Loucy (cell line): ENCODE data around the gene PUDP.
A peak's percentile ranks its signal among the peaks of the same experiment; 100 is the strongest.

Experiments
- H2AFZ ChIP-seq: fragments of 200-600 bp; sonication (generic); 2 replicates; pipeline ENCODE4 v1.6.0; 2016; ENCODE audit warnings: antibody characterized with exemption, mild to moderate bottlenecking, low read length, moderate library complexity
- H3F3A ChIP-seq: fragments of 200-600 bp; 2 replicates; pipeline ENCODE4 v1.6.0; 2016; ENCODE audit warnings: antibody characterized with exemption, low read depth, mild to moderate bottlenecking
- H3K27me3 ChIP-seq: fragments of 200-600 bp; sonication (generic); 2 replicates; pipeline ENCODE4 v1.6.1; 2014; ENCODE audit warnings: low read length, mild to moderate bottlenecking; ENCODE audit not compliant: insufficient read depth, poor library complexity, severe bottlenecking
- H3K36me3 ChIP-seq: fragments of 200-600 bp; sonication (generic); 2 replicates; pipeline ENCODE4 v1.6.1; 2016; ENCODE audit warnings: low read length; ENCODE audit not compliant: insufficient read depth
- H3K4me1 ChIP-seq: fragments of 200-600 bp; sonication (generic); 2 replicates; pipeline ENCODE4 v1.5.1; 2014; ENCODE audit warnings: low read length, mild to moderate bottlenecking; ENCODE audit not compliant: insufficient read depth, poor library complexity, severe bottlenecking
- H3K4me2 ChIP-seq: fragments of 200-600 bp; sonication (generic); 2 replicates; pipeline ENCODE4 v1.6.0; 2014; ENCODE audit warnings: antibody characterized with exemption, low read length, low read depth, mild to moderate bottlenecking; ENCODE audit not compliant: poor library complexity, severe bottlenecking
- H3K4me3 ChIP-seq: fragments of 200-600 bp; sonication (generic); 2 replicates; pipeline ENCODE4 v1.5.1; 2014; ENCODE audit warnings: low read length, mild to moderate bottlenecking, mixed read lengths; ENCODE audit not compliant: poor library complexity, severe bottlenecking
- H3K79me2 ChIP-seq: fragments of 200-600 bp; sonication (generic); 2 replicates; pipeline ENCODE4 v1.6.1; 2014; ENCODE audit warnings: low read length; ENCODE audit not compliant: insufficient read depth
- H3K9ac ChIP-seq: fragments of 200-600 bp; sonication (generic); 2 replicates; pipeline ENCODE4 v1.6.0; 2014; ENCODE audit warnings: mild to moderate bottlenecking, low read depth, low read length, moderate library complexity; ENCODE audit not compliant: poor library complexity, severe bottlenecking
- H3K9me2 ChIP-seq: fragments of 200-600 bp; sonication (generic); replicated peaks from 2 replicates; pipeline ENCODE4 v1.6.1; 2016; ENCODE audit warnings: low read depth, low read length, mixed read lengths
- H3K9me3 ChIP-seq: fragments of 200-600 bp; sonication (generic); 2 replicates; pipeline ENCODE4 v1.6.1; 2014; ENCODE audit warnings: mild to moderate bottlenecking, antibody characterized with exemption, low read length, low read depth; ENCODE audit not compliant: insufficient read depth
- H4K20me1 ChIP-seq: fragments of 200-600 bp; sonication (generic); 2 replicates; pipeline ENCODE4 v1.6.0; 2014; ENCODE audit warnings: antibody characterized with exemption, low read length, mild to moderate bottlenecking; ENCODE audit not compliant: insufficient read depth, poor library complexity, severe bottlenecking
- EZH2phosphoT487 ChIP-seq: fragments of 200-600 bp; IDR thresholded peaks from 2 replicates; pipeline ENCODE4 v1.6.1; 2018; ENCODE audit warnings: antibody characterized with exemption, mild to moderate bottlenecking, moderate library complexity, borderline replicate concordance
- TF ChIP-seq, protein P1 (sequence below): fragments of 200-600 bp; sonication (generic); conservative IDR thresholded peaks from 2 replicates; pipeline ENCODE4 v1.5.1; 2014; ENCODE audit warnings: mild to moderate bottlenecking, antibody characterized with exemption, low read length

PUDP gene

DNA sequence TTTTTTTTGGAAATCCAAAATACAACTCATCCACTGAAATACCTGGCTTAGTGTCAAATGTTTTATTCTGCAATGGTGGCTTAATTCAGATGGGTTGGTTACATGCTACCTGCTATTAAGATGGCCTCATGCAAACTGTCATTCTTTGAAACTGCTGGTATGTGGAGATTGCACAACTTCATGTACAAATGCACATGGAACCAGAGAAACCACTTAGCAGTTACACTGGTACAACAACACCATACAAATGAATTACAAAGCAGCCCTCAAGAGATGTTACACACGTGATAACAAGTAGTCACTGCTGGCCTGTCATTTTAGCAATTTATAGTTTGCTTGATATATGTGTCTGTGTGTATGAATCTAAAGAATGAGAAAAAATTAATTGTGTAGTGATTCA lies 85.0 kb downstream of the PUDP start:
- no peaks in the 10 kb centered on the region for H3K79me2 ChIP-seq
- H3K9ac ChIP-seq: no peak overlapping the region
- H3K4me2 ChIP-seq: no peak overlapping the region
- H3K4me1 ChIP-seq: peaks cover 10% of the 10 kb centered on the region
- peaks cover 5% of the 10 kb centered on the region; the same call in 1 of the 2 replicates for H3K36me3 ChIP-seq
- no peaks in the 10 kb centered on the region for H3K27me3 ChIP-seq
- H2AFZ ChIP-seq: no peak overlapping the region
- H4K20me1 ChIP-seq: no peaks in the 10 kb centered on the region
- TF ChIP-seq, protein P1, sequence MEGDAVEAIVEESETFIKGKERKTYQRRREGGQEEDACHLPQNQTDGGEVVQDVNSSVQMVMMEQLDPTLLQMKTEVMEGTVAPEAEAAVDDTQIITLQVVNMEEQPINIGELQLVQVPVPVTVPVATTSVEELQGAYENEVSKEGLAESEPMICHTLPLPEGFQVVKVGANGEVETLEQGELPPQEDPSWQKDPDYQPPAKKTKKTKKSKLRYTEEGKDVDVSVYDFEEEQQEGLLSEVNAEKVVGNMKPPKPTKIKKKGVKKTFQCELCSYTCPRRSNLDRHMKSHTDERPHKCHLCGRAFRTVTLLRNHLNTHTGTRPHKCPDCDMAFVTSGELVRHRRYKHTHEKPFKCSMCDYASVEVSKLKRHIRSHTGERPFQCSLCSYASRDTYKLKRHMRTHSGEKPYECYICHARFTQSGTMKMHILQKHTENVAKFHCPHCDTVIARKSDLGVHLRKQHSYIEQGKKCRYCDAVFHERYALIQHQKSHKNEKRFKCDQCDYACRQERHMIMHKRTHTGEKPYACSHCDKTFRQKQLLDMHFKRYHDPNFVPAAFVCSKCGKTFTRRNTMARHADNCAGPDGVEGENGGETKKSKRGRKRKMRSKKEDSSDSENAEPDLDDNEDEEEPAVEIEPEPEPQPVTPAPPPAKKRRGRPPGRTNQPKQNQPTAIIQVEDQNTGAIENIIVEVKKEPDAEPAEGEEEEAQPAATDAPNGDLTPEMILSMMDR: no peak
- no peak for TF ChIP-seq EZH2phosphoT487
- no peaks in the 10 kb centered on the region for H3K9me3 ChIP-seq
- no peaks in the 10 kb centered on the region for H3K9me2 ChIP-seq
- H3F3A ChIP-seq: no peaks in the 10 kb centered on the region
- no peak overlapping the region for H3K4me3 ChIP-seq

DNA sequence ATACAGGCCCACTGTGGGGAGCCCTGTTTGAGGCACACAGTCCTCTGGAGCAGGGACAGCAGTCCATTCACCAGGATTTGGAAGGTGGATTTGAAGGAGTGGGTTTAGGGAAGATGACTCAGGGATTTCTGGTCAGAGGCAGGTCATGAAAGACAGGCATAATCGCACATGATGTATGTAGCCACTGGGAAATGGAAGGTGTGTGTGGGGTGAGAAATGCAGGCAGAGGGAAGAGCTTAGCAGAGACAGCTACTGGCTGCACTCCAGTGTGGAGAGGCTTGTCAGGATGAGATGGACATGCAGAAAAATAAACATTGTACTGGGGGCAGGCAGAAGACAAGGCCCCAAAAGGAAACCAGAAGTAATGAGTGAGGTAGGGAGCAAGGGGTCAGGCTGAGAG lies 85.7 kb downstream of the PUDP start:
- Histone ChIP-seq H3K27me3 (no peaks in the 10 kb centered on the region), H3K9me2 (no peaks in the 10 kb centered on the region), H3K79me2 (no peaks in the 10 kb centered on the region), H2AFZ (no peak overlapping the region), H3K36me3 (peaks cover 5% of the 10 kb centered on the region; the same call in 1 of the 2 replicates), H3K9ac (no peak overlapping the region), H3F3A (no peaks in the 10 kb centered on the region), H3K4me3 (no peak overlapping the region), H3K4me1 (peaks cover 10% of the 10 kb centered on the region), H3K4me2 (peak overlapping the region; percentile 36), H4K20me1 (no peaks in the 10 kb centered on the region), H3K9me3 (no peaks in the 10 kb centered on the region)
- TF ChIP-seq, protein P1: no peak
- no peak for TF ChIP-seq EZH2phosphoT487

DNA sequence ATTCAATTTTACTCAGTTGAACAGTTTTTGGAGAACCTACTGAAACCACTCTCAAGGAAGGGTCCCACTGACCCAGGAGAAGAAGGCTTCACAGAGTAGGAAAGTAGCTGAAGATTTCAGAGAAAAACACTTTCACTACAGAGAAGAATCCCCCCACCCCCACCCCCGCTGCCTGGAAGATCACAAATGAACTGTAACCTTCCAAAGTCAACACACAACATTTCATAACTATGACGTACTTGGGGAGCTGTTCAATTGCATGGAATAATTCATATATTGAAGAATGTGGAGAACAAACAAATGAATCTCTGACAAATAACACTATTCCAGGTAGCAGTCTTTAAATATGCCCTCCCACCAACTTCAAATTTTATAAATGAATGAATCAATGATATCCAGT lies 86.5 kb downstream of the PUDP start:
- Histone ChIP-seq H3F3A (no peaks in the 10 kb centered on the region), H3K4me1 (peaks cover 10% of the 10 kb centered on the region), H3K4me2 (no peak overlapping the region), H3K9me2 (no peaks in the 10 kb centered on the region), H3K4me3 (no peak overlapping the region), H2AFZ (no peak overlapping the region), H3K9ac (no peak overlapping the region), H3K79me2 (no peaks in the 10 kb centered on the region), H3K27me3 (no peaks in the 10 kb centered on the region), H3K9me3 (no peaks in the 10 kb centered on the region), H3K36me3 (no peaks in the 10 kb centered on the region; the same call in 1 of the 2 replicates), H4K20me1 (no peaks in the 10 kb centered on the region)
- no peak for TF ChIP-seq EZH2phosphoT487
- TF ChIP-seq, protein P1: no peak
